Dendritic cell treated with granulocyte-macrophage colony-stimulating factor and Interleukin-4, amounts not matched to agents 40 ng/mL and 50 ng/mL, for 4 days (primary cell): ENCODE measurements around the gene ZNF860.

Source experiments
- H3K27ac Mint-ChIP-seq: one replicate; pipeline ENCODE4 v1.8.0; 2022; ENCODE audit warnings: mild to moderate bottlenecking, mixed read lengths
- H3K27me3 Mint-ChIP-seq: one replicate; pipeline ENCODE4 v1.8.0; 2022; ENCODE audit warnings: mild to moderate bottlenecking, mixed read lengths
- H3K36me3 Mint-ChIP-seq: one replicate; pipeline ENCODE4 v1.8.0; 2022; ENCODE audit warnings: low read depth, mixed read lengths
- H3K4me1 Mint-ChIP-seq: one replicate; pipeline ENCODE4 v1.8.0; 2022; ENCODE audit warnings: low read depth, mixed read lengths
- H3K4me3 Mint-ChIP-seq: one replicate; pipeline ENCODE4 v1.8.0; 2022; ENCODE audit warnings: mild to moderate bottlenecking, moderate library complexity, mixed read lengths
- H3K9me3 Mint-ChIP-seq: one replicate; pipeline ENCODE4 v1.8.0; 2022; ENCODE audit warnings: mixed read lengths
- intact Hi-C: fragments of 100-400 bp; cut with micrococcal nuclease; formaldehyde crosslinking; loops from one replicate; pipeline ENCODE4 v1.15.0; 2022

Gene ZNF860

GRCh38 chr3:32021748-32022147 lies 40.2 kb downstream of the ZNF860 start:
- Mint-ChIP-seq H3K4me3 (no peak overlapping the region), H3K4me1 (peaks cover 5% of the 10 kb centered on the region), H3K9me3 (no peaks in the 10 kb centered on the region), H3K36me3 (no peaks in the 10 kb centered on the region), H3K27ac (no peak overlapping the region), H3K27me3 (no peaks in the 10 kb centered on the region)
- intact Hi-C loops = no loop called here

DNA sequence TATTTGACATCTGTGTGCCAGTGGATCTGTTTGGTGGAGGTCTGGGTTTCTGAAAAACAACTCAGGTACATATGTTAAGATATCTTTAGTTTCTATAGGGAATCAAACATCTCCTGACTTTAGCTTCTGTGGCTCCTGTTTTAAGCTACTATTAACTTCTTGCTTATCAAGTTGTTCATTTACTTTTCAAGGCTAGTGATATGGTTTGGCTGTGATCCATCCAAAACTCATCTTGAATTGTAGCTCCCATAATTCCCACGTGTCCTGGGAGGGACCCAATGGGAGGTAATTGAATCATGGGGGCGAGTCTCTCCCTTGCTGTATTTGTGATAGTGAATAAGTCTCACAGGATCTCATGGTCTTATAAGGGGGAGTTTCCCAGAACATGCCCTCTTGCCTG lies 41.4 kb downstream of the ZNF860 start:
- Mint-ChIP-seq H3K27ac (no peak overlapping the region), H3K4me1 (peaks cover 6% of the 10 kb centered on the region), H3K36me3 (no peaks in the 10 kb centered on the region), H3K27me3 (no peaks in the 10 kb centered on the region), H3K9me3 (no peaks in the 10 kb centered on the region), H3K4me3 (no peak overlapping the region)
- intact Hi-C loops = no loop called here

- Mint-ChIP-seq H3K27ac (no peak overlapping the region), H3K36me3 (no peaks in the 10 kb centered on the region), H3K9me3 (no peaks in the 10 kb centered on the region), H3K27me3 (no peaks in the 10 kb centered on the region), H3K4me1 (peaks cover 6% of the 10 kb centered on the region), H3K4me3 (no peak overlapping the region)
- intact Hi-C loops = no loop called here
Measured at GRCh38 chr3:32026593-32026992, 45.0 kb downstream of the ZNF860 start.

DNA sequence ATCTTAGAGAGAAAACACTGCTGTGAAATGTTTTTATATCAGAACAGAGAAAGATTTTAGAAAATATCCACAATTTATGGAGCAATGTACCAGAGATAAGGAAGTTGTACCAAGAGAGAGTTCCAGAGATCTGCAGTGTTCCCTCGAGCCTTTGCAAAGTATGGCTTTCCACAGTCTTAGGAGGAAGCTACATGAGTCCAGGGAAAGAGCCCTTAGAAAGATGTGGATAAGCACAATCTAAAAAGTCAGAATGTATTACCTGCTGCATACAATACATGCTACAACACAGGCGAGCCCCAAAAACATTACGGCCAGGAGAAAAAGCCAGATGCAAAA lies 56.4 kb downstream of the ZNF860 start:
- intact Hi-C loops = no loop called here
- no peak overlapping the region for H3K4me3 Mint-ChIP-seq
- H3K36me3 Mint-ChIP-seq = peaks cover 5% of the 10 kb centered on the region
- H3K27me3 Mint-ChIP-seq = no peaks in the 10 kb centered on the region
- peaks cover 18% of the 10 kb centered on the region for H3K9me3 Mint-ChIP-seq
- no peak overlapping the region for H3K27ac Mint-ChIP-seq
- peaks cover 5% of the 10 kb centered on the region for H3K4me1 Mint-ChIP-seq

DNA sequence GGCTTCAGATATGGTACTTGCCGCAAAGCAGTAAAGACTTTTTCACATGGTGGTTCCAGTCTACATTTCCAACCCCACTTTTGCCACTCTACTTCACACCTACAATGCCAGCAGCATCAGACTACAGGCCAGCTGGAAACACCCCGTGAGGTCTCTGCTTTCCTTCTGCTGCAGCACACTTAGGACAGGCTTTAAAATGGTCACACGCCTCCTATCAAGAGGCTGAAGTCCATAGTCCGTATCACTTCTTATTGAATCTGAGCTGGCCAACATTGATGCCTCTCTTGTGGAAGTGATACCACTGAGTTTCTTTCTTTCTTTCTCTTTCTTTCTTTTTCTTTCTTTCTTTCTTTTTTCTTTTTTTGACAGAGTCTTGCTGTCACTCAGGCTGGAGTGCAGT lies 59.8 kb downstream of the ZNF860 start:
- peaks cover 5% of the 10 kb centered on the region for H3K4me1 Mint-ChIP-seq
- H3K4me3 Mint-ChIP-seq = no peak overlapping the region
- H3K36me3 Mint-ChIP-seq = peaks cover 5% of the 10 kb centered on the region
- no peak overlapping the region for H3K27ac Mint-ChIP-seq
- intact Hi-C loops = no loop called here
- no peaks in the 10 kb centered on the region for H3K27me3 Mint-ChIP-seq
- peaks cover 25% of the 10 kb centered on the region for H3K9me3 Mint-ChIP-seq
